GM21717 (cell line): ENCODE measurements around the gene ARAP1.

Source experiments
- ATAC-seq: cut with Tn5 transposase; IDR thresholded peaks from one replicate; pipeline ENCODE4 v1.9.1; 2021; ENCODE audit warnings: mild to moderate bottlenecking, moderate library complexity; ENCODE audit not compliant: unreplicated experiment

ARAP1 gene

DNA sequence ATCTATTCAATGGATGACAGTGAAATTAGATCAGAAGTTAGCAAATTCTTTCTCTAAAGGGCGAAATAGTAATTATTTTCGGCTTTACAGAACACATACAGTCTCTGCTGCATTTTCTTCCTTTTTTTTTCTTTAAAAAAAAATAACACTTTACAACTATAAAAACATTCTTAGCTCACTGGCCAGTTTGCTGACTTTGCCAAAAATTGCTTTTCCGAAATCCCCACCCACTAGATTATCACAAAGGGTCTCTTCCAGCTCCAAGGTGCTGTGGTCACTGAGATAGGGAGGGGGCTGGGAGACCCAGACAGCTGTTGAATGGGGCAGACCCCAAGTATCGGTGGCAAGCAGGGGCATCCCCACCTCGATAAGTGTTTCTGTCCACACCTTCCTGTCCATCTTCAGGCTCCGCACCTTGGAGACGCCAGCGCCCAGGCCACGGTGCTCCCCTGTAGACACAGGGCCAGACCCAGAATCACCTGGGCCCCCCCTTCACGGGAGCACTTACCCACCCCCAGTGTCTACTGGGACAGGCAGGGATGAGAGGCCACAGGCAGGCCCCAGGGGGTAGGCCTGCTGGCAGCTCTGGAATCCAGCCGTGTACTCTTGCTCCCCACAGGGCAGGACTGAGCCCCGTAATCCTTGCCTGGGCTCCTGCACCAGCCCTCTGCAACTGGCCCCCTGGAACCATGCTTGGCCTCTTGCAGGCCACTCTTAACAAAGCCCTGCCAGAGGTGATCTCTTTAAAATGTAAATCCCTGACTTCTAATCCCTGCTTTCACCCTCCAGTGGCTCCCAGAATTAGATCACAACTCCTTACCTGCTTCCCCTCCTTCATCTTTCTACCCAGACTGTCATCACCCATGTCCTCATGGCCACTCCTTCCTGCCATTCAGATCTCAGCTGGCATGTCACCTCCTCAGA, 46.5 kb downstream of the ARAP1 start:
- ATAC-seq, result no peak

DNA sequence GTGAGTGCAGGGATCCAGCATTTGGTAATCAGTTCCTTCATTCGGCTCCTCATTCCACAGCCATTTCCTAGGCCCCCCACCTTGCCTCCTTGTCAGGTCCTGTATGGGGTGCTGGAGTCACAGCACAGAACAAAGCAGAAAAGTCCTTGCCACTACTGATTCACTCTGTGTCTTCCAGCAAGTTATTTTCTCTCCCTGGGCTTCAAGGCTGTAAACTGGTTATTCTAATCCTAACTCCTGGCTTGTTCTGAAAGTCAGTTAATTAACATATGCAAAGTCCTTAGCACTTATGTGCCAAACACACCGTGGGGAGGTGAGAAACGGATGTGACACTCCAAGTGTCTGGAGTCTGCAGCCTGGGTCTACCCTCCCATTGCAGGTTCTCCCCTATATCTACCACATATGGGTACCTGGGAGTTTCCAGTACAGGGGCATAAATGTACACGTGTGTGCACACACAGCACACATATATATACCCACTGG, 47.4 kb downstream of the ARAP1 start:
- ATAC-seq, result no peak

DNA sequence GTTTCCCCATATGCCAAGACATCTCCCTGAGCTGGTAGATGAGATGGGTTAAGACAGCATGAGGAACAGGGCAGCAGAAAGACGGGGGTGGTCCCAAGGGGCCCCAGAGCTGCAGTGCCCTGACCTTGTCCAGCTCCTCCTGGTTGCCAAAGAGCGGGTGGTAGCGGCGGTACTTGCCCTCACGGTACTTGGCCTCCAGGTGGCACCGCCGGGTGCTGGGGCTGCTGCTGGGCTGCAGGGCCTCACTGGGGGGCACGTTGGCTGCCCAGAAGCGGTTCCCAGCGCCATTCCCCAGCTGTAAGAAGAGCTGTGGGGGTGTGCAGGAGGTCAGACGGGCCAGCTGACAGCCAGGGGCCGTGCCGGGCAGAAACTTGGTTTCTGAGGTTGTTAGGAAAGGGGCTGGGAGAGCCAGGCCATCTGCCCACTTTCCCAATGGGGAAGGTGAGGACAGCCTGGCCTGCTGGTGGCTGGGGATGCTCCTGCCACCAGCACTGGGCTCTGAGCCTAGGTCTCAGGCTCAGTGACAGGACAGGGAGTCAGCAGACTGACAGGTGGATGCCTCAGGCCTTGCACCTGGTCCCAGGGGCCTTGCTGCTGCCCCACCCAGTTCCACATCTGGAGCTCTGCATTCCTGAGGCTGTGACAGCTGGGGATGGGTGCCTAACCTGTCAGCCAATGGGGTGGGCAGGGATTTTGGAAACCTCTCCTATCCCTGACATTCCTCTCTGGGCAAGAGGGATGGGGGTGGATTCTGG, 48.0 kb downstream of the ARAP1 start:
- ATAC-seq, result no peak

DNA sequence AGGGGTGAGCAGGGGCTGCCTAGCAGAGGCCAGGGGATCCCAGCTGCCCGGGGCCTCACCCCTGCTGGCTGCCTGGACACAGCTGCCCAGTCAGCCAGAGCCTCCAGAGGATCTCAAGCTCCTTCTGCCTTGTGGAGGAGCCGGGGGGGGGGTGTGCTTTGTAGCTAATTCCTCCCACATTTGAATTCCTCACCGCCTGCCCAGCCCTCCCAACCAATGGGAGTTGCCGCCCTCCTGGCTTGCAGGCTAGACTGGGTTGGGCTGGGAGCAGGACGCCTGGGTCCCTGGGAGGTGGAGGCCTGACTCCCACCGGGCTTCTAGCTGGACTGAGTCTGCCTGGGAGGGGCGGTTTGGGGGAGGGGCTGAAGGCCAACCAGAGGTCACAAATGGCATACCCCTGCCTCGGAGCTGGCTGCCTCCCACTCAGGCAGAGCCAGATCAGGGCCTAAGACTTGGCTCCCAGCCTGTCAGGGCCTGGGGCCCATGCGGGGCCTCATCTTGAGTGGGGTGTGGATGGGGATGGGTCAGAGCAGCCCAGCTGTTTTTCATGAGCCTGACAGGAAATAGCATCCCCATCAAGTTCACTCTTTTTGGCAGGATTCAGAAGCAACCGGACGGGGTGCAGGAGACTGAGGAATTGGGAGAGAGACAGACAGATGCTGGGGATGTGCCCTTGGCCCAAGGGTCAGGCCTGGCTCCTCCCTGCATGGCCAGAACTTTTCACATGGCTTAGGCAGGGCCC, 48.8 kb downstream of the ARAP1 start:
- no peak for ATAC-seq

DNA sequence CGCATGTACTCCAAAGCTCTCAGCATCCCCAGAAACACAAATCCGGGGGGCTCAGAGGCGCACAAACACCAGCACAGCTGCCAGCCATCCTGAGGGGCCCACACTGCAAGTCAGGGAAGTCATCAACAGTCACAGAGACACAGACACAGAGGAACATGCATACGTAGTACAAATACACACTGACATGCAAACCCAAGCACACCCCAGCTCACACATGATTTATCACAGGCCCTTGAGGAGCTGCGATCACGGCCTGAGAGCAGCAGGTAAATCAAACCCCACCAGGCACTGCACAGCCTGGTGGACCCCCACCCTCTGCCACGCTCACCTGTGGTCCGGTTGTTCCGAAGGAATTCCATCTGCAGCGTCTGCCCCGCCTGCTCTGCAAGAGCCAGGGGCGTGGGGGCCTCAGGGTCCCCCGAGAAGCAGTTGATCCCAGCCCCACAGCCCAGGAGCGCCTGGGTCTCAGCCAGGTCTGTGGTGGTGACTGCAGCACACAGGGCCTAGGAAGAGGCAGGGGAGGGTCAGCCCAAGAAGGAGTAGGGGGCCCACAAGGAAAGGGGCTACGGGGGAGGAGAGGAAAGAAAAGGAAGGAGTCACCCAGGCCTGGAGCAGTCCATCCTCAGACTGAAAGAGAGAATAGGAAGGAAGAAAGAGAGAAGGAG, 49.5 kb downstream of the ARAP1 start:
- no peak for ATAC-seq

DNA sequence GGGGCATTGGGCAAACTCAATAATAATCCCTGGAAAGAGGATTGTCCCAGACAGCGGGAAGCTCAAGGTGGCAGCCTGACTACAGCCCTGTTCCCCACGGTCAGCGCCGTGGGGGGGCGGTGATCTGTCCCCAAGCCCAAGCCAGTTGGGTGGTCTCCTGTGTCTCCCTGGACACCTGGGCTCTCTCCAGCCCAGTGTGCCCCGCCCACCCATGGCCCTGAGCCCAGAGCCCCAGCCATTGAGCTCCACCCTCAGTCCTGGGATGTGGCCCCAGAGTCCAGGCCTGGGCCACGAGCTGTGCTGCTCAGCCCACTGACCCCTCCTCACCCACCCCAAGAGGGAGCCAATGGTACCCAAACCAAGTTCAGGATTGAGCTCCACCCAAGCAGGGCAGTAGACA, 50.1 kb downstream of the ARAP1 start:
- ATAC-seq, result no peak

DNA sequence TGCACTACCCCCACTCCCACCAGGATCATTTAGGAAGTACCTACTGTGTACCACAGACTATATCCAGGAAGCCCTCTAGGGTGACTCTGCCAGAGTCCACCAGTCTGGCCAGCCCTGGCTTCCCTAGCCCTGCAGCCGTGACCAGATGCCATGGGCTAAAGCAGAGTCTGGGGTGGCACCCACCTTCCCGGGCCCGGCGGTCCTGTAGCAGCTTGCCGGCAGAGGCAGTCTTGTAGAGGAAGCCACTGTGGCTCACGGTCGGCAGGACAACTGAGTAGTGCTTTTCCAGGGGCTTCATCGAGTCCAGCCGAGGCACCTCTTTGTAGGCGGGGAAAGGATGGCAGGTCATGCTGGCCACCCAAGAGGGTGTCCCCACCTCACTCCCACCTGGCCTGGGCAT, 50.7 kb downstream of the ARAP1 start:
- no peak for ATAC-seq

DNA sequence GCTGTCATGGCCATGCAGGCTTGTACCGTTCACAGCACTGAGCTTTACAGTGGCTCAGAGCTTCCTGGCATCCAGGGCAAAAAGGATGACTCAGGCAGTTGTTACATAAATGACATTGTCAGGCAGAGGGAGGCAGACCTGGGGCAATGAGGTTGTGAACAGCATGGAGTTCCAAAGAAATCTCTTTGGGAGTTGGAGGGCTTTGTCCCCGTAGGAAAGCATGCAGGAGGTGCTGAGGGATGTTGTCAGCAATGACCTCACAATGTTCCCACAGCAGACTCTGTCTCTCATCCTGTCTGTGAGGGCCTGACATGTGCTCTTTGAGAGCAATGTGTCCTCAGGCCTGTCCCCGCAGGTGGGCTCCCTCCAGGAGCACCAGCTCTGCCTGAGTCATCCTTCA, 52.1 kb downstream of the ARAP1 start:
- ATAC-seq, result no peak

DNA sequence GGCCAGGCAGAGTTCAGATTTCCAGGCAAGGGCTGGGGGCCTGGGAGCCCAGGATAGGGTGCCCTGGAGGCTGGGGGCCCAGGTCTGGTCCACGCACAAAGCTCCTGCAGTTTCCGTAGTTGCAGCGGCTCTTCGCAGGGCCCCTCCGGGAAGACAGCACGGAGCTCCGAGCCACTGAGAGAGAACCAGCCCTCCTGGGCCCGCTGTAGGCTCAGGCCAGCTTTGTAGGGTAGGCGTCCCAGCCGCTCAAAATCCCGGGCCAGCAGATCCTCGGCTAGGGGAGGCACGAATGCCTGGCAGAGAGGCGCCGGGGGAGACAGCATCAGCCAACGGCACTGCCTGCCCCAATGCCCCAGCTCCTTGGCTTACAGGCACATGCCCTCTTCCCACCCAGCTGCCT, 54.4 kb downstream of the ARAP1 start:
- no peak for ATAC-seq

DNA sequence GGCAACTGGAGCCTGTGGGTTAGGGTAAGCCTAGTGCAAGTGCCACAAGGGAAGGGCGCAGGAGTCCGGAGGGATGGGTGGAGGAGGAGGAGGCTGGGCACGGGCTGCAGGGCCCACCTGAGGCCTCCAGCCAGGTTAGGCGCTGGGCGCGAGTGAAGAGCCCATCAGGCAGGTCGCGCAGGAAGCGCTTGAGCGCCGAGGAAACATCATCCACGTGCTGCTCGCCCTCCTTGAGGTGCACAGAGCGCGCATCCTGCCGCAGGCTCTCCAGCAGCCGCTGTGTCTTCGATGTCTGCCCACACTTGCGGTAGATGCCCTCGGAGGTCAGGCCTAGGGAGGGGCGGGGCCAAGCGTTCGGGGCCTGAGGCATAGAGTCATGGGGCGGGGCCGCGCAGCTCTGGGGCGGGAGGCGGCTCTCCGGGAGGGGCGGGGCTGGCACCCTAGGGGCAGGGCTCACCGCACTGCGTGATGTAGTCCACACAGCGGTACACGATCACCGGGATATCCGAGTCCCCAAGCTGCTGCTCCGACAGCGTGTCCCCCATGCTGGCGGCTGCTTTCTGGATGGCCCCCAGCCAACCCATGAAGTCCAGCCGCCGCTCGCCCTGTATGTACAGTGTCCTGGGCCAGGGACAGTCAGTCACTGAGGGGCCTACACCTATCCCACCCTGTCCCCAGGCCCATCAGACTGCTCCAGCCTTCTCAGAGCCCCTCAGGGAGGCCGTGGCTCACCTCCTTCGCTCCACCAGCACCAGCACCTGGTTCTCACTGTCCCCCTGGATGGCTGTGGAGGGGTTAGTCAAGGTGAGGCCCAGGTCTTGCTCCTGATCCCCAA, 55.1 kb downstream of the ARAP1 start:
- ATAC-seq, result no peak

DNA sequence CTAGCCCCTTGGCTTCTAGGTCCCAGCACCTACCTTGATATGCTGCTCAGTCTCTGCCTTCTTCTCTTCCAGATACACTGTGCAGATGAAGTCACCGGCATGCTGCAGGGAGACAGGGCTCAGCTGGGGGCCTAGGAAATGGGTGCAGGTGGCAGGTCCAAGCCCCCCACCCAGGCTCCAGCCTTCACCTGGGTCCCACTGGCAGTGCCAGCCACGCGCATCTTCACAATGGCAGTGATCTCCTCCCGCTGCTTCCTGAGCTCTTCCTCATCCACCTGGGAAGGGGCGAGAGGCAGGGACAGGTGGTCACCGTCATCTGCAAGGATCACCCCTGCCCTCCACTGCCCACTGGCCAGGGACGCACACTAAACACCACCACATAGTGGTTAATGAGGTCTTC, 56.9 kb downstream of the ARAP1 start:
- no peak for ATAC-seq

DNA sequence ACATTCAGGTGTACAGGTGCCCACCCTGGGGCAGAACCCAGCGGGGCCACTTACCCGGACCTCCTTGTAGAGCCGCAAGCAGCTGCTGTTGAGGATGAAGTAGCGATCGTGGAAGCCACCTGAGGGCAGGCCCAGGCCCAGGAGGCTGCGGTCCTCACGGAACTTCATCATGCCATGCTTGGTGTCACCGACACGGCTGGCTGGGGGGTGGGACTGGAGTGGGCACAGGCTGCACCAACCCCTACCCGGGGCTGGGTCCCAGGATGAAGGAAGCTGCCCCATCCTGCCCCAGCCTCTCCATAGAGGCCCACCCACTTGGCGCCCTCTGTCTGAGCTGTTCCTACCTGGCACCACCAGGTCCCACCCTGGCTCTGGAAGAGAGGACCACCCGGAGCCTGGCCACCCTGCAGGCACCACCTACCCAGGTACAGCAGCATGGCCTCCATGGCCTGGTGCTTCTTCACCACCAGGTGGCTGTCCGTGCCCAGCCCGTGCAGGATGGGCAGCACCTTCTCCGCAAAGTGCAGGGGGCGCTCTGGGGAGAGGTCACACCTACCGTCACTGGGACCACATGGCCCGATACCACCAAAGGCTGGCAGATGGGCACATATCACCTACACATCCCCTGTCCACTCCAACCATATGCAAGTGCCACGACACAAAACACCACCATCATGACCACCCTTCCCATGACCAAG, 58.8 kb downstream of the ARAP1 start:
- no peak for ATAC-seq

DNA sequence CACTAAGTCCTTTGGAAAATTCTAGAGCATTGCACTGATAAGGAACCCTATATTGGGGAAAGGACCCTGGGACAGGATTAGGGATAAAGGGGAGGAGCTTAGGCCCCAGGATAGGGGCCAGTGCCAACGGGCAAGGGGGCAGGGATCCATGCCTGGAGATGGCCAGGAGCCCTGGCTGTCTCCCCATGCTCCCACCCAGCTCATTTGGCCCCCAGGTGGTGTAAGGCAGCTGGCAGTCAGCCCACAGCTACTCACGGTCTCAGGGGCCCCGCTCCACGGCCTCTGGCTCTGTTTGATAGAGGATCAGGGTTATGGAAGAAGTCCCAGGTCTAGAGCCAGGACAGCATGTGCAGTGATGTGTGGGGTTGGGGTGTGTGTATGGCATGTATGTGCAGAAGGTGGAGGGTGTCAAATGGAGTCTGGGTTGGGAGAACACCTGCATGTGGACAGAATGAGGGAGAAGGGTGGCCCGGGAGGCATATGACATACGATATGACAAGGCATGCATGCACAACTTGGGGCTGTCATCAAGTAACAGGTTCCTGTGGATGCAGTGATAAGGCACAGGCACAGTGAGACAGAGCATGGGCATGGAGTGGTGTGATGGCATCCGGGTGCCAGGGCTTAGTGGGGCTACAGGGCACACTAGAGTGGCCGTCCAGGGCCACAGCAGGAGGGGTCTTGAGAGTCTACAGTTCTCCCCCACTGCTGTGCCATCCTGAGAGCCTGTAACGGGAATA, 59.5 kb downstream of the ARAP1 start:
- ATAC-seq, result no peak

DNA sequence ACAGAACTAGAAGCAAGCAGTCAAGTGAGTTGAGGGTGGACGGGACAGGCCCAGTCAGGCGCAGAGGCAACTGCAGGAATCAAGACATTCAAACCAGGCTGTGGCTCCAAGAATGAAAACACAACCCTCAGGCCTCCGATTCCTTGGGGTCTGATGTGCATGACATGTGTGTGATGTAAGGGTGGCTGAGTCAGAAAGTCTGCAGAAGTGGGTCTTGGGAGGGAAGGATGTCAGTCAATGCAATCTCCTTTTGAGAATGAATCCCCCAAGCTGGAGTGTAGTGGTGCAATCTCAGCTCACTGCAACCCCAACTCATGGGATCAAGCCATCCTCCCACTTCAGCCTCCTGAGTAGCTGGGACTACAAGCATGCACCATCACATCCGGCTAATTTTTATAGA, 62.0 kb downstream of the ARAP1 start:
- ATAC-seq, result no peak

DNA sequence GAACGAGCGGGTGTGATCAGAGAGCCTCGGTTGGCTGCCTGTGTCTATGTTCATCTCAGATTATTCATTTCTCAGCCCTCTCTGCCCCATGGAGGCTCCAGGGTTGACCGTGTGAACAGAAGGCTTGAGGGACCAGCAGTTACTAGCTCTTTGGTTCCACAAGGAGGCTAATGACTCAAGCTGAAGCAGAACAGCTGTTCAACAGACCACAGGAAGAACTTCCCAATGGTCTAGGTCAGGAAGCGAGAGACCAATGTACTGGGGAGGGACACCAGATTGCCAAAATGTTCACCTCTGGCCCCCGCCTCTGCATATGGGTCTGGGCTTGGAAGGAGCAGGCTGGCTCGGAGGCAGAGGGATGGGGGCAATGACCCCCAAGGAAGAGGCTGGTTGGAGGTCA, 63.3 kb downstream of the ARAP1 start:
- ATAC-seq, result no peak

DNA sequence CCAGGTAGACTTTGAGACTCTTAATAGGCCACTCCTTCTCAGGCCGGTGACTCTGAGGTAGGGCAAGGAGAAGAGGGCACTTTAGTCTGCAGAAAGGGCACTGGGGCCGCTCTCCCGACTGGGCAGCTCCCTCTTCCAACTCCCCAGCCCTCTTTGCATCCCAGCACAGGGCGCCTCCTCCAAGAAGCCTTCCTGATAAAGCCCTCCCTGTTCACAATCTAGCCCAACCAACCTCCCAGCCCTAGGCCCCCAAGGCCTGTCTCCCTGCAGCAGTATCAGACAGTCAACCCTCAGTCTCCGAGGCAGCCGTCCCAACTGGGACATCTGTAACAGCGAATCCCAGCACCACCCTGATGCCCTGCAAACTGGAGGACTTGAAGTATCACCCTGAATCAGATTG, 63.7 kb downstream of the ARAP1 start:
- no peak for ATAC-seq

DNA sequence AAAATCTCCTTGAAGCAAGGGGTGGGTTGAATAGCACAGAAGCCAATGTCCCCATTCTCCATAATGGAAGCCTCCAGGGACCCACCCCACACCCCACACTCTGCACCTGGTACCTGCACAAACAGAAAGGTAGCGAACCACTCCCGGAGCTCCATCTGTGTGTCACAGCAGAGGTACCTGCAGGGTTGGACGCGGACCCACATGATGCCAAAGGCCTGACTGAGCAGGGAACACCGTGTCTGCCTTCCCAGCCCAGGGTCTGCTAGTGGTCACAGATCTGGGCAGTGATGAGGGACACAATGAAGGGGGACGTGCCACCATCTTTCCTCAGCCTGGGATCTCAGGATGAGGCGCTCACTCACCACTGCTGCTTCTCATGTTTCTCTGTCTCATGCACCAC, 64.9 kb downstream of the ARAP1 start:
- ATAC-seq, result no peak

DNA sequence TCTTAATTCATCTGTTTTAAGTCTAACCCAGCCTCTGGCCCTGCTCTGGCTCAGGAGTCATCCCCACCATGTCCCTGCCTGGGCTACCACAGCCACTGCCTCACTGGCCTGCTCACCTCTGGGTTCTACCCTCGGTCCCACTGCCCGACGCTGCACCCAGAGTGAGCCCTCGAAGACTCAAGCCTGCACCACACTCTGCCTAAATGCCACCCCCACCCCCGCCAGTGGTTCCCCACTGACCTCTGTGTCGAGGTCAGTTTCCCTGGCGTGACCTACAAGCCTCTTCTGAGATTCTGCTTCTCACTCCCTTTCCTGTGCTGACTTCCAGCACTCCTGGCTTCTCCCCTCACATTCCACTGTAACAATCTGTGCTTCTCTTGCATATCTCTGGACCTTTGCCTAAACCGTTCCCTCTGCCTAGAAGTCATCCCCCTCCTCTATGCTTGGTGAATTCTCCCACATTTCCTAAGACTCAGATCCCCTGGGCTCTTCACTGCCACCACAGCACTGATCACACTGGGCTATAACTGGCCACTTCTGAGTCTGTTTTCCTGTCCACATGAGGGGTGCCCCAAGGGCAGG, 65.5 kb downstream of the ARAP1 start:
- ATAC-seq, result no peak
